Measurements from ENCODE around the gene CDKAL1.

The CDKAL1 gene

DNA sequence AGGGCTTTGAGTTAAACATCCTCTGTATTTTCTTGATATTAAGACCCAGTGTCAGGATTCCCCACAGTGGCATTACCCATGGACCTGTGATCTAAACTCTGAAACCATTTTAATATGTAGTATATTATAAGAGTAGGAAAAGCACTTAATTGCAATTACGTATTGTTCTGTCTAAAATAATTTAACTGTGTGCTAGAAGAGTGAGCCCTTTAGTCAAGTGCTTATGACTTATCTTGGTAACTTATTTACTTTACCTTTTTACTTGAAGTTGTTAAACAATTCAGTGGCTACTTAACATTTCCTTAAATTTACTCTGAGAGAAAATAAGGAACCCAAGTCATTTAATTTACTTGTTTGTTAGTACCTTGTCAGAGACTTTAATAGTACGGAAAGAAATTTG, 173.6 kb downstream of the CDKAL1 start:
- no peak for DNase-seq (ENCODE audit: low read depth, low spot score)
- Histone ChIP-seq H3K4me1 (ENCODE audit: insufficient read depth, insufficient read length) (no peaks in the 10 kb centered on the region), H3K4me3 (ENCODE audit: insufficient read length, low read depth) (no peak overlapping the region), H3K27me3 (ENCODE audit: insufficient read depth, insufficient read length) (no peaks in the 10 kb centered on the region), H3K36me3 (ENCODE audit: insufficient read depth, insufficient read length, low read length) (no peaks in the 10 kb centered on the region), H3K9ac (ENCODE audit: insufficient read length, low read depth) (no peak overlapping the region), H3K9me3 (ENCODE audit: insufficient read depth, low read length) (no peaks in the 10 kb centered on the region)
- no peak for TF ChIP-seq YY1 (IDR thresholded peaks at IDR 0.05; ENCODE audit: insufficient read depth, insufficient read length)
- no peak for TF ChIP-seq SUZ12 (IDR thresholded peaks at IDR 0.05; ENCODE audit: extremely low read depth, insufficient read depth, insufficient read length)
- no peak for TF ChIP-seq ZNF274 (IDR thresholded peaks at IDR 0.05; ENCODE audit: low read depth, low read length)

DNA sequence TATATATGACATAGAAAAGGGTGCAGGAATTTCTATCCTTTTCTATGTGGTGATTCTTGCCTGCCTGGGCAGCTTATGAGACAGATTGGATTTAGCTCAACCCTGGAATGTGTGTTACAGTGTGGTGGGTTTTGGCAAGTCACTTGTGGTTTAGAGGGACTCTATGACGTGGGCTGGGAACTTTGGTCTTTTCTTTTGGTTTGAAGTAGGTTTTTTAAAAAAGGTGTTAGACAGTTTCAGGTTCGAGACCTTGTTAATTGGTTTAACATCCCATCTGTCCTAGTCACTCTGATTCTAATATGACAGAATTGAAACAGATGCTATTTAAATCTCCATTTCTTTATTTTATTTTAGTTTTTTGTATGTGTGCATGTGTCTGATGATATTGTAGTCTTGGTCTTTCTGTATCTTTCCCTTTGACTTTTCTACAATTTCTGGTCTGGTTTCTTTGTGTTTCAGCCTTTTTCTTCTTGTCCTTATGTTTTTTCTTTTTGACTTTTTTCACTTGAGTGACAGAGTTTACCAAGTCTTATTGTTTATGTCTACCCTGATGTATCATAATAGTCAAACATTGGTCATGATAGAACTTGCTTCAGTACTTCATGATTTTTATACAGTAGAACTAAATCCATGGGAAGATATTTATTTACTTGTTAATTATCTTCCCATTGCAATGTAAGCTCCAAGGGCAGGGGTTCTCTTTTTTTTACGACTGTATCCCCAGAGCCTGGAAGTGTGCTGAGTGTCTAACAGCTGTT, 174.3 kb downstream of the CDKAL1 start:
- no peak for DNase-seq (ENCODE audit: low read depth, low spot score)
- Histone ChIP-seq H3K9me3 (ENCODE audit: insufficient read depth, low read length) (no peaks in the 10 kb centered on the region), H3K4me3 (ENCODE audit: insufficient read length, low read depth) (no peak overlapping the region), H3K36me3 (ENCODE audit: insufficient read depth, insufficient read length, low read length) (no peaks in the 10 kb centered on the region), H3K27me3 (ENCODE audit: insufficient read depth, insufficient read length) (no peaks in the 10 kb centered on the region), H3K4me1 (ENCODE audit: insufficient read depth, insufficient read length) (no peaks in the 10 kb centered on the region), H3K9ac (ENCODE audit: insufficient read length, low read depth) (no peak overlapping the region)
- TF ChIP-seq SUZ12 (IDR thresholded peaks at IDR 0.05; ENCODE audit: extremely low read depth, insufficient read depth, insufficient read length) = no peak

DNA sequence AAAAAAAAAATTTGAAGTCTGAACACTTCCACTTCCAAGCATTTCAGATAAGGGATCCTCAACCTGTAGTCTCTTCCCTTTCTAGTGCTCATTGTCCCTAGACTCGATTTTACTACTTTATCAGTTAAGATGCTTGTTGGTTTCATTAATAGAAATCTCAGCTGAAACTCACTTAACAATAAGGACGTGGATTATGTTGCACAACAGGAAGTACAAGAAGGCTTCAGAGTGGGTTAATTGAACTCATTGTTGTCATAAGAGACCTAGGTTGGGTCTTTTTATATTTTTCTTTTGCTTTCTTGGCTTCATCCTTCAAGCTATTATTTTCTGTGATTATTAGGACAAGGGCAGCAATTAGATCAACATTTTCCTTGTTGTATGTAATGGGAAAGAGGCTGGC, 175.2 kb downstream of the CDKAL1 start:
- TF ChIP-seq SUZ12 (IDR thresholded peaks at IDR 0.05; ENCODE audit: extremely low read depth, insufficient read depth, insufficient read length) (no peak), ZNF274 (IDR thresholded peaks at IDR 0.05; ENCODE audit: low read depth, low read length) (no peak), YY1 (IDR thresholded peaks at IDR 0.05; ENCODE audit: insufficient read depth, insufficient read length) (no peak)
- no peaks in the 10 kb centered on the region for H3K36me3 ChIP-seq (ENCODE audit: insufficient read depth, insufficient read length, low read length)
- H3K27me3 ChIP-seq (ENCODE audit: insufficient read depth, insufficient read length) = no peaks in the 10 kb centered on the region
- H3K4me1 ChIP-seq (ENCODE audit: insufficient read depth, insufficient read length) = no peaks in the 10 kb centered on the region
- no peaks in the 10 kb centered on the region for H3K9me3 ChIP-seq (ENCODE audit: insufficient read depth, low read length)
- H3K4me3 ChIP-seq (ENCODE audit: insufficient read length, low read depth) = no peak overlapping the region
- no peak overlapping the region for H3K9ac ChIP-seq (ENCODE audit: insufficient read length, low read depth)
- no peak for DNase-seq (ENCODE audit: low read depth, low spot score)

- H3K9me3 ChIP-seq (ENCODE audit: insufficient read depth, low read length) = no peaks in the 10 kb centered on the region
- H3K4me1 ChIP-seq (ENCODE audit: insufficient read depth, insufficient read length) = no peaks in the 10 kb centered on the region
- no peaks in the 10 kb centered on the region for H3K27me3 ChIP-seq (ENCODE audit: insufficient read depth, insufficient read length)
- no peaks in the 10 kb centered on the region for H3K36me3 ChIP-seq (ENCODE audit: insufficient read depth, insufficient read length, low read length)
- H3K4me3 ChIP-seq (ENCODE audit: insufficient read length, low read depth) = no peak overlapping the region
- TF ChIP-seq SUZ12 (IDR thresholded peaks at IDR 0.05; ENCODE audit: extremely low read depth, insufficient read depth, insufficient read length) (no peak), YY1 (IDR thresholded peaks at IDR 0.05; ENCODE audit: insufficient read depth, insufficient read length) (no peak), ZNF274 (IDR thresholded peaks at IDR 0.05; ENCODE audit: low read depth, low read length) (no peak)
- H3K9ac ChIP-seq (ENCODE audit: insufficient read length, low read depth) = no peak overlapping the region
- no peak for DNase-seq (ENCODE audit: low read depth, low spot score)
Observed at GRCh38 chr6:20710341-20710740, 176.1 kb downstream of the CDKAL1 start.

DNA sequence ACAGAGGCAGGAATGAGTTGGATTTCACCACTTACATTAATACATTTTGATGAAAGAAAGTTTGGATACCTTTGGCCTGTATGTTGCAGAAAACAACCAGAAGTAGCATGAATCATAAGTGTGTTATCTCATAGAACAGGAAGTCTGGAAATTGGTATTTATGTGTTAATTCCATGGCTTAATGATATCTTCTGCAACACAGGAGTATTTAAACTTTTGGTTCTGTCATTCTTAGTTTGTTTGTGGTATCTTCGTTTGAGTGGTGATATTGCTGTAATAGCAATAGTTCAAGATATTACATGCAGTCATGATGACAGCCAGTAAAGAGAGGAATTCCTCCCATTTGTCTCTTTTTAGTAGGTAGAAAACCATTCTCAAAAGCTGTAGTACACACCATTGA, 177.3 kb downstream of the CDKAL1 start:
- H3K9me3 ChIP-seq (ENCODE audit: insufficient read depth, low read length) = no peaks in the 10 kb centered on the region
- no peak overlapping the region for H3K4me3 ChIP-seq (ENCODE audit: insufficient read length, low read depth)
- H3K36me3 ChIP-seq (ENCODE audit: insufficient read depth, insufficient read length, low read length) = no peaks in the 10 kb centered on the region
- DNase-seq (ENCODE audit: low read depth, low spot score) = no peak
- no peaks in the 10 kb centered on the region for H3K27me3 ChIP-seq (ENCODE audit: insufficient read depth, insufficient read length)
- no peak for TF ChIP-seq SUZ12 (IDR thresholded peaks at IDR 0.05; ENCODE audit: extremely low read depth, insufficient read depth, insufficient read length)
- no peak for TF ChIP-seq YY1 (IDR thresholded peaks at IDR 0.05; ENCODE audit: insufficient read depth, insufficient read length)
- no peak for TF ChIP-seq ZNF274 (IDR thresholded peaks at IDR 0.05; ENCODE audit: low read depth, low read length)
- H3K9ac ChIP-seq (ENCODE audit: insufficient read length, low read depth) = no peak overlapping the region
- H3K4me1 ChIP-seq (ENCODE audit: insufficient read depth, insufficient read length) = no peaks in the 10 kb centered on the region

GRCh38 chr6:20712011-20712410, 177.8 kb downstream of the CDKAL1 start:
- DNase-seq (ENCODE audit: low read depth, low spot score) = no peak
- H3K4me3 ChIP-seq (ENCODE audit: insufficient read length, low read depth) = no peak overlapping the region

DNA sequence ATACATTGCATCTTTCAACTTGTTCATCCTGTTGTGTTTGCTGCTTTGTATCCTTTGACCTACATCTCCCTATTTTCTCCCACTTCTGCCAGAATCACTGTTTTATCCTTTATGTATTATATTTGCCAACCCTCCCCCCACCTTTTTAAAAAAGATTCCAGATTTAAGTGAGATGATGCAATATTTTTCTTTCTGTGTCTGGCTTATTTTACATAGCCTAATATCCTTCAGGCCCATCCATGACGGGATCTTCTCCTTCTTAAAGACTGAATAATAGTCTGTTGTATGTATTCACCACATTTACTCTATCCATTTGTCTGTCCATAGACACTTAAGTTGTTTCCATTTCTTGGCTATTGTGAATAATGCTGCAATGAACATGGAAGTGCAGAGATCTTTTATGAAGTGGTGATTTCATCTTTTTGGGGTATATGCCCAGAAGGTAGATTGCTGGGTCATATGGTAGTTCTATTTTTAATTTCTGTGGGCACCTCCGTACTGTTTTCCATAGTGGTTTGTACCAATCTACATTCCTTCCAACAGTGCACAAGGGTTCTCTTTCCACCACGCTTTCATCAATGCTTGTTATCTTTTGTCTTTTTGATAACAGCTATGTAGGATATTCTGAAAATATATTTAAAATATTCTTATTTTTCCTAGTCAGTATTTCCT, 181.0 kb downstream of the CDKAL1 start:
- H3K9ac ChIP-seq (ENCODE audit: insufficient read length, low read depth) = no peak overlapping the region
- no peaks in the 10 kb centered on the region for H3K27me3 ChIP-seq (ENCODE audit: insufficient read depth, insufficient read length)
- no peaks in the 10 kb centered on the region for H3K9me3 ChIP-seq (ENCODE audit: insufficient read depth, low read length)
- no peaks in the 10 kb centered on the region for H3K36me3 ChIP-seq (ENCODE audit: insufficient read depth, insufficient read length, low read length)
- TF ChIP-seq ZNF274 (IDR thresholded peaks at IDR 0.05; ENCODE audit: low read depth, low read length) = no peak
- TF ChIP-seq YY1 (IDR thresholded peaks at IDR 0.05; ENCODE audit: insufficient read depth, insufficient read length) = no peak
- no peak for TF ChIP-seq SUZ12 (IDR thresholded peaks at IDR 0.05; ENCODE audit: extremely low read depth, insufficient read depth, insufficient read length)
- H3K4me1 ChIP-seq (ENCODE audit: insufficient read depth, insufficient read length) = no peaks in the 10 kb centered on the region
- DNase-seq (ENCODE audit: low read depth, low spot score) = no peak
- no peak overlapping the region for H3K4me3 ChIP-seq (ENCODE audit: insufficient read length, low read depth)

More at GRCh38 chr6:20712011-20712410, 177.8 kb downstream of the CDKAL1 start:
- Histone ChIP-seq H3K27me3 (ENCODE audit: insufficient read depth, insufficient read length) (no peaks in the 10 kb centered on the region), H3K9me3 (ENCODE audit: insufficient read depth, low read length) (no peaks in the 10 kb centered on the region), H3K9ac (ENCODE audit: insufficient read length, low read depth) (no peak overlapping the region), H3K36me3 (ENCODE audit: insufficient read depth, insufficient read length, low read length) (no peaks in the 10 kb centered on the region), H3K4me1 (ENCODE audit: insufficient read depth, insufficient read length) (no peaks in the 10 kb centered on the region)
- no peak for TF ChIP-seq YY1 (IDR thresholded peaks at IDR 0.05; ENCODE audit: insufficient read depth, insufficient read length)
